GM12872 (cell line): ENCODE data around the gene RASAL1.

Source experiments
- TF ChIP-seq, protein P1 (sequence below): IDR thresholded peaks from 3 replicates; pipeline ENCODE4 v1.5.1; 2011; ENCODE audit warnings: low read depth, mild to moderate bottlenecking, low read length, moderate library complexity; ENCODE audit not compliant: insufficient read depth

The RASAL1 gene

DNA sequence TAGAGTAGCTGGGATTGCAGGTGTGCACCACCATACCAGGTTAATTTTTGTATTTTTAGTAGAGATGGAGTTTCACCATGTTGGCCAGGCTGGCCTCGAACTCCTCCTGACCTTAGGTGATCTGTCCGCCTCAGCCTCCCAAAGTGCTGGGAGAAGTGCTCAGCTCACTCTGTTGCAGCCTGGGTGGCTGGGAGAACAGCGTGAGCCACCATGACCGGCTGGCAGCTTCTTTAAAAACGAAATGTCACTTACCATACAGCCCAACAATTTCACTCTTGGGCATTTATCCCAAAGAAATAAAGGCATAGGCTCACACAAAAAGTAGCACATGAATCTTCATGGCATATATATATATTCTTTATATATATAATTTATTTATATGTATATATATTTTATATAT lies 9.2 kb upstream of the RASAL1 start:
- TF ChIP-seq, protein P1, sequence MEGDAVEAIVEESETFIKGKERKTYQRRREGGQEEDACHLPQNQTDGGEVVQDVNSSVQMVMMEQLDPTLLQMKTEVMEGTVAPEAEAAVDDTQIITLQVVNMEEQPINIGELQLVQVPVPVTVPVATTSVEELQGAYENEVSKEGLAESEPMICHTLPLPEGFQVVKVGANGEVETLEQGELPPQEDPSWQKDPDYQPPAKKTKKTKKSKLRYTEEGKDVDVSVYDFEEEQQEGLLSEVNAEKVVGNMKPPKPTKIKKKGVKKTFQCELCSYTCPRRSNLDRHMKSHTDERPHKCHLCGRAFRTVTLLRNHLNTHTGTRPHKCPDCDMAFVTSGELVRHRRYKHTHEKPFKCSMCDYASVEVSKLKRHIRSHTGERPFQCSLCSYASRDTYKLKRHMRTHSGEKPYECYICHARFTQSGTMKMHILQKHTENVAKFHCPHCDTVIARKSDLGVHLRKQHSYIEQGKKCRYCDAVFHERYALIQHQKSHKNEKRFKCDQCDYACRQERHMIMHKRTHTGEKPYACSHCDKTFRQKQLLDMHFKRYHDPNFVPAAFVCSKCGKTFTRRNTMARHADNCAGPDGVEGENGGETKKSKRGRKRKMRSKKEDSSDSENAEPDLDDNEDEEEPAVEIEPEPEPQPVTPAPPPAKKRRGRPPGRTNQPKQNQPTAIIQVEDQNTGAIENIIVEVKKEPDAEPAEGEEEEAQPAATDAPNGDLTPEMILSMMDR, result no peak

DNA sequence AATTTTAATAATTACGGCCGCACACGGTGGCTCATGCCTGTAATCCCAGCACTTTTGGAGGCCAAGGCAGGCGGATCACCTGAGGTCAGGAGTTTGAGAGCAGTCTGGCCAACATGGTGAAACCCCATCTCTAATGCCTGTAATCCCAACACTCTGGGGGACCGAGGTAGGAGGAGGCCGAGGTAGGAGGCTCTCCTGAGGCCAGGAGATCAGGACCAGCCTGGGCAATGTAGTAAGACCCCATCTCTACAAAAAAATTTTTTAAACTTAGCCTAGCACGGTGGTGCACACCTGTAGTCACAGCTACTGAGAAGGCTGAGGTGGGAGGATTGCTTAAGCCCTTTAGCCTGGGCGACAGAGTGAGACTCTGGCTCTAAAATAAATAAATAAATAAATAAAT lies 8.4 kb upstream of the RASAL1 start:
- TF ChIP-seq, protein P1, result no peak

DNA sequence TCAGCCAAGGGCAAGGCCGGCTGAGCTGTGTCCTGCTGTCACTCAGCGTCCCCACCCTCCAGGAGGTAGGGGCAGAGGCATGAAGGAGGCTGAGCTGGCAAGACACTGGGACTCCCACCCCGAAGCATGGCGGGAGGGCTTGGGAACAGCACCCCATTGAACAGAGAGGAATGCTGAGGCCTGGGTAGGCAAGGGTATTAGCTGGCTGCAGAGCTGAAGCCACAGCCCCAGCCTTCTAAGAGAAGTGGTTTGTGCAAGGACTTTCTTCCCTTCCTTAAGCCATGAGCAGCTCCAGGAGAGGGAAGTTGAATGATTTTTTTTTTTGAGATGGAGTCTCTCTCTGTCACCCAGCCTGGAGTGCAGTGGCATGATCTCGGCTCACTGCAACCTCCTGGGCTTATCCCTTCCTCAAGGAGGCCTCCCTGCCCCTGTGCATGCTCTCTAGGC lies 7.3 kb upstream of the RASAL1 start:
- TF ChIP-seq, protein P1, result no peak

DNA sequence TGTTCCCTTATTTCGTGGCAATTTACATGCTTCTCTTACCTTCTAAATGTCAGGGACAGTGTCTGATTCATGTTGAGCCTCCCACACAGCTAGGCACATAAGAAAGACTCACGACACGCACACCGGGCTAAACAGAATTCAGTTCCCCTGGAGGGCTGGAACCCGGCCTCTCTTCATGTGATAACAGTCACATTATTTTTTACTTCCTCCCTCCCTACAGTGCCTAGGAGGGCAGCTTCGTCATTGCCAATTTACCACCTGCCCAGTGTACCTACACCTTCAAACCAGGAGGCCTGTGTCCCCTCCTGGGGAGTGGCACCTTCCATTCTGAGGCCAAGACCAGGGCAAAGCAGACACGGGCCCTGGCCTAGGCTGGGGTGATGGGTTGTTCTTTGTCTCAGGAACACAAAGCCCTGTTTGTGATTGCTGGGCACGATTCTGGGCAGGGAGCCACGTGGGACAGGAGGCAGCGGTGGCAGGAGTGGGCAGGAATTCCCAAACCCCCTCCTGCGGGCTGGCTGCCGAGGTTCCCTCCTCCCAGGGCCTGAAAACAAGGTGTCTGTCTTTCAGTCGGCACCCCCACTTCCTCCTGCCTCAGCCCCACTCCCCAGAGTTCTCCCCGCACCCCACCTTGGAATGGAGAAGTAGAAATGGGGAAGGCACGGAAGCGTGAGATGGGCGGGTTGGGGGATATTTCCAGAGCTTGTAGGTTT lies 6.8 kb upstream of the RASAL1 start:
- TF ChIP-seq, protein P1, result no peak

DNA sequence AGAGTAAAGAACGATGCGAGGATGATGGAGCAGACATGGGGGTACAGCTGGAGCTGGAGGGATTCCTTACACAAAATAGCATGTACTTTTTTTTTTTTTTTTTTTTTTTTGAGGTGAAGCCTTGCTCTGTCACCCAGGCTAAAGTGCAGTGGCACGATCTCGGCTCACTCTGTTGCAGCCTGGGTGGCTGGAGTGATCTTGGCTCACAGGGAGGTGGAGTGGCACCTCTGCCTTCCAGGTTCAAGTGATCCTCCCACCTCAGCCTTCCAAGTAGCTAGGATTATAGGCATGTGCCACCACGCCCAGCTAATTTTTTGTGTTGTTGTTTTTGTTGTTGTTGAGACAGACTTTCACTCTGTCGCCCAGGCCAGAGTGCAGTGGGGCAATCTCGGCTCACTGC lies 5.1 kb upstream of the RASAL1 start:
- TF ChIP-seq, protein P1, result no peak

DNA sequence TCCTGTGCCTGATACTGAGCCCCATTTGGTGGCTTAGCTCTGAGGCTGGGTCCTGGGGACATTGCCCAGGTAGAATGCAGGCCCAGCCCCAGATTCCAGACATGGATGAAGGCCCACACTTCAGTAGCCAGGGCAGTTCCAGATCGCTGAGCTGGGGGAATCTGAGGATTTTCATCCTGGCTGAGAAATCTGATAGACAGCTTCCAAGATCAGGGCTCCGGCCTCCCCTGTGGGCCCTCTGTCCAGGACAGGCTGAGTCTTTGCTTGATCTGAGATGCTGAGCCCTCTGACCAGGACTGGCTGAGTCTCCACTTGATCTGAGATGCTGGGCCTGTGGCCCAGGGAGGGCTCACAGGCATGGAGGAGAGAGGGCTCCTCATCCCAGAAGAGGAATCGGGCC lies 3.3 kb upstream of the RASAL1 start:
- TF ChIP-seq, protein P1, result no peak

DNA sequence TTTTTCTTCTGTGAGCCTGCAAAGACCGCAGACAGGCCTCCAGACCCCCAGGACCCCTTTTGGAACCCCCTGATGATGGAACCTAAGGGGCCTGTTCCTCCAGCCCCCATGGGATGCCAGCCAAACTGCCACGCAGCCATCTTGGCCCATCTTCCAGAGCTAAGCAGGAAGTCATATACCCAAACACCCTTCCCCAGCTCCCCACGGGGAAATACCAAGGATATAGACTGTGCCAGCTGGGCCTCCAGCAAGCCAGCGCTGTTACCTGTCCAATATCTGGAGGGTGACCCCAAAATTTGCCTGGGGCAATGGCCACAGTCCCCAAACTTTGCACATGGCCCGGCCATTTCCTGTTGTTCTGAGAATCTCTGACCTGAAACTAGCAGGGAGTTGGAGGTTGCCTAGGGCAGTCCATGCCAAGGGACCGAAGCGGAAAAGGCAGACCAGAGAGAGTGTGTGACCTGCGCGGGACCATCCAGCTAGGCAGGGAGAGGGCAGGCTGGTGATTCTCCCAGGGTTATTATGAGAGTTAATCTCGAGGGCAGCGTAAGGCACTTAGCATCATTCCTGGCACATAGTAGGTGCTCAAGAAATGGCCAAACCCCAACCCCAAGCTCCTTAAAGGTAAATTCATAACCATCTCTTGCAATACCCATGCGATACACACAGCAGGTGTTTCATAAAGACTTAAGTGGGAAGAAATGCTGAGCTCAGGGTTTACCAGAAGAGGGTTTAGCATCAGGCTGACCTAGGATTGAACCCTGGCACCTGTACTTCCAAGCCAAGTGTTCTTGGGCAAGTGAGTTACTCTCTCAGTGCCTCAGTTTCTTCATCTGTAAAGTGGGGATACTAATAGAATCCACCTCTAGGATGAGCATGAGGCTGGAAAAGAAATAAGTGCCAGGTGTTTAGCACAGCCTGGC lies 2.6 kb upstream of the RASAL1 start:
- TF ChIP-seq, protein P1, result no peak
